ENCODE measurements around the gene FTCD. TPM values are rescaled to one million over a fixed set of nuclear protein-coding genes. Genes with fewer than 3 reads are reported as not detected.

The FTCD gene
- total RNA-seq, 2 experiments from 2014 or later = 0.06 to 1.1 TPM

DNA sequence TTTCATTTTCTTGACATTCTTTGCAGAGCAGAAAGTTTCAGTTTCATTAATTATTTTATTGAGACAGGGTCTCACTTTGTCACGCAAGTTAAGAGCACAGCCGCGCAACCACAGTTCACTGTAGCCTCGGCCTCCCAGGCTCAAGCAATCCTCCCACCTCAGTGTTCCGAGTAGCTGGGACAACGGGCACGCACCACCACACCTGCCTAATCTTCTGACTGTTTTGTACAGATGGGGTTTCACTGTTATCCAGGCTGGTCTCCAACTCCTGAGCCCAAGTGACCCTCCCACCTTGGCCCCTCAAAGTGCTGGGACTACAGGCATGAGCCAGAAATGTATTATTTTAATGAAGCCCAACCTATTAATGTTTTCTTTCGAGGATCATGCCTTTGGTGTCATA is 31.9 kb upstream of the FTCD start:
- ChIA-PET CTCF (ENCODE audit: unreplicated experiment) (interaction anchor here (0.6 kb wide), 1 partner anchor 216 kb away, joined by 3 read pairs; no protein-coding TSS in a partner anchor), POLR2A (no interaction called here)
- no peak overlapping the region for H2AFZ ChIP-seq (ENCODE audit: low read length)
- no peaks in the 10 kb centered on the region for H3K9me3 ChIP-seq (ENCODE audit: low read length)
- H3K9me2 ChIP-seq (ENCODE audit: insufficient read depth, low read length) = no peaks in the 10 kb centered on the region
- H3K79me2 ChIP-seq (ENCODE audit: insufficient read depth, low read depth, low read length) = no peaks in the 10 kb centered on the region
- H3K4me1 ChIP-seq (ENCODE audit: insufficient read depth, low read length, poor library complexity, severe bottlenecking) = peaks cover 6% of the 10 kb centered on the region
- no peak overlapping the region for H3K27ac ChIP-seq (ENCODE audit: low read depth, low read length, poor library complexity, severe bottlenecking)
- TF ChIP-seq, protein P1, sequence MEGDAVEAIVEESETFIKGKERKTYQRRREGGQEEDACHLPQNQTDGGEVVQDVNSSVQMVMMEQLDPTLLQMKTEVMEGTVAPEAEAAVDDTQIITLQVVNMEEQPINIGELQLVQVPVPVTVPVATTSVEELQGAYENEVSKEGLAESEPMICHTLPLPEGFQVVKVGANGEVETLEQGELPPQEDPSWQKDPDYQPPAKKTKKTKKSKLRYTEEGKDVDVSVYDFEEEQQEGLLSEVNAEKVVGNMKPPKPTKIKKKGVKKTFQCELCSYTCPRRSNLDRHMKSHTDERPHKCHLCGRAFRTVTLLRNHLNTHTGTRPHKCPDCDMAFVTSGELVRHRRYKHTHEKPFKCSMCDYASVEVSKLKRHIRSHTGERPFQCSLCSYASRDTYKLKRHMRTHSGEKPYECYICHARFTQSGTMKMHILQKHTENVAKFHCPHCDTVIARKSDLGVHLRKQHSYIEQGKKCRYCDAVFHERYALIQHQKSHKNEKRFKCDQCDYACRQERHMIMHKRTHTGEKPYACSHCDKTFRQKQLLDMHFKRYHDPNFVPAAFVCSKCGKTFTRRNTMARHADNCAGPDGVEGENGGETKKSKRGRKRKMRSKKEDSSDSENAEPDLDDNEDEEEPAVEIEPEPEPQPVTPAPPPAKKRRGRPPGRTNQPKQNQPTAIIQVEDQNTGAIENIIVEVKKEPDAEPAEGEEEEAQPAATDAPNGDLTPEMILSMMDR (conservative IDR thresholded peaks at IDR 0.05; ENCODE audit: low read length) = no peak
- no peak for TF ChIP-seq EZH2phosphoT487 (IDR thresholded peaks at IDR 0.05; ENCODE audit: borderline replicate concordance, low read depth, low read length)
- no peaks in the 10 kb centered on the region for H4K20me1 ChIP-seq (ENCODE audit: insufficient read depth, low read length)
- intact Hi-C loops (cut with micrococcal nuclease; ENCODE audit: unreplicated experiment) = no loop called here
- H3K4me2 ChIP-seq (ENCODE audit: low read length) = no peak overlapping the region
- no TSS peak for BruUV-seq (replicated peaks)
- DNase-seq (ENCODE audit: low spot score) = no peak
- 0 out of 2 replicates have a peak, but pooled peaks cover 1% of the 10 kb centered on the region for H3K36me3 ChIP-seq (ENCODE audit: insufficient read depth, low read length)
- no peak overlapping the region for H3K4me3 ChIP-seq (ENCODE audit: low read depth, low read length, poor library complexity, severe bottlenecking)

DNA sequence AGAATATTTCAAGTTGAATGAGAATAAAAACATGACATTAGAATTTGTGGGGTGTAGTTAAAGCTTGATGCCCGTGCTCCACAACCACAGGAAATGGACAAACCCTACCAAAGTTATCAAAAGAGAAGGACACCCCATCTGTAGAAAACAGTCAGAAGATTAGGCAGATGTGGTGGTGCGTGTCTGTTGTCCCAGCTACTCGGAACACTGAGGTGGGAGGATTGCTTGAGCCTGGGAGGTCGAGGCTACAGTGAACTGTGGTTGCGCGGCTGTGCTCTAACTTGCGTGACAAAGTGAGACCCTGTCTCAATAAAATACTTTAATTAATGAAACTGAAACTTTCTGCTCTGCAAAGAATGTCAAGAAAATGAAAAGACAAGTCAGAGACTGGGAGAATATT is 30.3 kb upstream of the FTCD start:
- no peak for TF ChIP-seq EZH2phosphoT487 (IDR thresholded peaks at IDR 0.05; ENCODE audit: borderline replicate concordance, low read depth, low read length)
- TF ChIP-seq, protein P1 (conservative IDR thresholded peaks at IDR 0.05; ENCODE audit: low read length) = no peak
- peak overlapping the region; percentile 81; the same call in 1 of the 2 replicates for H3K4me2 ChIP-seq (ENCODE audit: low read length)
- H4K20me1 ChIP-seq (ENCODE audit: insufficient read depth, low read length) = no peaks in the 10 kb centered on the region
- no peak overlapping the region for H2AFZ ChIP-seq (ENCODE audit: low read length)
- no peak overlapping the region for H3K4me3 ChIP-seq (ENCODE audit: low read depth, low read length, poor library complexity, severe bottlenecking)
- H3K4me1 ChIP-seq (ENCODE audit: insufficient read depth, low read length, poor library complexity, severe bottlenecking) = peaks cover 6% of the 10 kb centered on the region
- no peak overlapping the region for H3K27ac ChIP-seq (ENCODE audit: low read depth, low read length, poor library complexity, severe bottlenecking)
- no peaks in the 10 kb centered on the region for H3K9me3 ChIP-seq (ENCODE audit: low read length)
- ChIA-PET CTCF (ENCODE audit: unreplicated experiment) (no interaction called here), POLR2A (interaction anchor here (0.5 kb wide), 1 partner anchor 13 kb away, joined by 6 read pairs; no protein-coding TSS in a partner anchor)
- DNase-seq (ENCODE audit: low spot score) = no peak
- no peaks in the 10 kb centered on the region for H3K79me2 ChIP-seq (ENCODE audit: insufficient read depth, low read depth, low read length)
- H3K36me3 ChIP-seq (ENCODE audit: insufficient read depth, low read length) = no peaks in the 10 kb centered on the region
- intact Hi-C loops (cut with micrococcal nuclease; ENCODE audit: unreplicated experiment) = no loop called here
- no peaks in the 10 kb centered on the region for H3K9me2 ChIP-seq (ENCODE audit: insufficient read depth, low read length)
- no TSS peak for BruUV-seq (replicated peaks)

DNA sequence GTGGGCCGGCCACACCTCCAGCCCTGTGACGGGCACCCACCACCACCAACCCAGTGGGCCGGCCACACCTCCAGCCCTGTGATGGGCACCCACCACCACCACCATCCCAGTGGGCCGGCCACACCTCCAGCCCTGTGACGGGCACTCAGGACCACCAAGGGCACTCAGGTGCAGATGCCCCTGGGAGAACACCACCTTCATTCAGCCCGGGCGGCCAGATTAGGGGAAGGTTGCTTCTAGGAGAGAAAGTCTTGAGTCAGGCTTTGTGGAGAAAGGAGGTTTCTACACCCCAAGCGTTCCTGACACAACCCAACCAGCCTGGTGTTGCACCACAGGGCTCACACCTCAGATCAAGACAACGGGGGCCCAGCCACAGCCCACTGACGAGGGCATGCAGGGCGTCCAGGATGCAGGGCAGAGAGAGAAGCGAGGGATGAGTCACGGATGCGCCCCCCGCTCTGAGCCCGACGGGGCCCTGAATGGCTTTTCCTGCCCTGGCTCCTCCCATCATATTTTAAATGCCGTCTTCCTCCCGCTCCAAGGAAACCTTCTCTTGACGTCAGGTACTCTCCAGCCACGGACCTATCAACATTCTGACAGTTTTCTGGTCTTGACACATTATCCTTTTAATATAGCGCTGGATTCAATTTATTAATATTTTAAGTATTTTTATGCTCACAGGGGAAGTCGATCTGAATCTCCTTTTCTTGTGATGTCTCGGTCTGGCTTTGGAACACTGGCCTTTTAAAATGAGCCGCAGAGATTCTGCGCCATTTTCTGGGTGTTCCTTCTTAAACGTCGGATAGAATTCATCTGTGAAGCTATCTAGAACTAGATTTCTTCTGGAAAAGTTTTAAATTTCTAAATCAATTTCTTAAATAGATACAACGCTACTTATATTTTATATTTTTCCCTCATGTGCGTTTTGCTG is 29.5 kb upstream of the FTCD start:
- peak overlapping the region; percentile 68 for H3K4me3 ChIP-seq (ENCODE audit: low read depth, low read length, poor library complexity, severe bottlenecking)
- H3K36me3 ChIP-seq (ENCODE audit: insufficient read depth, low read length) = no peaks in the 10 kb centered on the region
- BruUV-seq (replicated peaks) = no TSS peak
- H3K9me2 ChIP-seq (ENCODE audit: insufficient read depth, low read length) = no peaks in the 10 kb centered on the region
- TF ChIP-seq, protein P1 (conservative IDR thresholded peaks at IDR 0.05; ENCODE audit: low read length) = no peak
- no peak for TF ChIP-seq EZH2phosphoT487 (IDR thresholded peaks at IDR 0.05; ENCODE audit: borderline replicate concordance, low read depth, low read length)
- no peak overlapping the region for H3K27ac ChIP-seq (ENCODE audit: low read depth, low read length, poor library complexity, severe bottlenecking)
- peak; percentile 52 for DNase-seq (ENCODE audit: low spot score)
- H3K79me2 ChIP-seq (ENCODE audit: insufficient read depth, low read depth, low read length) = no peaks in the 10 kb centered on the region
- ChIA-PET POLR2A (no interaction called here), CTCF (ENCODE audit: unreplicated experiment) (no interaction called here)
- intact Hi-C loops (cut with micrococcal nuclease; ENCODE audit: unreplicated experiment) = no loop called here
- H3K9me3 ChIP-seq (ENCODE audit: low read length) = no peaks in the 10 kb centered on the region
- peak overlapping the region; percentile 81 for H3K4me2 ChIP-seq (ENCODE audit: low read length)
- H3K4me1 ChIP-seq (ENCODE audit: insufficient read depth, low read length, poor library complexity, severe bottlenecking) = peaks cover 13% of the 10 kb centered on the region
- peak overlapping the region; percentile 73; the same call in 1 of the 2 replicates for H2AFZ ChIP-seq (ENCODE audit: low read length)
- no peaks in the 10 kb centered on the region for H4K20me1 ChIP-seq (ENCODE audit: insufficient read depth, low read length)
